Suprapubic skin (tissue), 3 donors: Measurements from ENCODE around the gene ARHGAP4.

Experiments
- CTCF ChIP-seq, 2 donors: fragments of 200-600 bp in 1 of 2; fragments of 450-650 bp in 1 of 2; sonication (generic) in 1 of 2; IDR thresholded peaks; one replicate each; pipeline ENCODE4 v1.5.1; 2016 to 2019; ENCODE audit warnings: antibody characterized with exemption in 2 of 2, mild to moderate bottlenecking in 1 of 2, moderate library complexity in 1 of 2
- POLR2AphosphoS5 ChIP-seq, 3 donors: sonication (generic); formaldehyde crosslinking; IDR thresholded peaks; one replicate each; pipeline ENCODE4 v1.6.1; 2017; ENCODE audit warnings: antibody characterized with exemption in 3 of 3

- TF ChIP-seq CTCF (IDR thresholded peaks at IDR 0.05) (no peak), POLR2AphosphoS5 (IDR thresholded peaks at IDR 0.05) (no peak)
These were observed 64.2 kb downstream of the ARHGAP4 start for GRCh38 chrX:153861733-153862310.
